Measurements from ENCODE around the gene CDK18. TPM values are rescaled to one million over a fixed set of nuclear protein-coding genes. Genes with fewer than 3 reads are reported as not detected.
A peak's percentile ranks its signal among the peaks of the same experiment; 100 is the strongest.
"Not testable (repeated sequence)": the region's sequence is repeated elsewhere in the genome, so short reads cannot be mapped to it uniquely, and the experiment has no call there.

Gene CDK18
- polyA plus RNA-seq, 1 donor (not counting 4 experiments of a cell fraction or from before 2014, with no cell fraction given) = 10.9 TPM

GRCh38 chr1:205481218-205481617 is 23.3 kb upstream of the CDK18 start:
- no peak for DNase-seq (ENCODE audit: low read depth, low spot score)
- H2AFZ ChIP-seq (ENCODE audit: control insufficient read depth, low read length) = no peak overlapping the region
- no peaks in the 10 kb centered on the region for H4K20me1 ChIP-seq (ENCODE audit: control insufficient read depth, extremely low read depth, insufficient read depth, low read length)
- peaks cover 17% of the 10 kb centered on the region for H3K27me3 ChIP-seq (ENCODE audit: control insufficient read depth, extremely low read depth, insufficient read depth, low read length)
- dilution Hi-C loops (cut with MboI; ENCODE audit: extremely low pct_ligation_motif_present, low sequenced_read_pairs) = no loop called here
- peak overlapping the region; percentile 68 for H3K4me2 ChIP-seq (ENCODE audit: control insufficient read depth, extremely low read depth, insufficient read depth, low read depth, low read length)
- no peaks in the 10 kb centered on the region for H3K36me3 ChIP-seq (ENCODE audit: control insufficient read depth in 2 of 2, extremely low read depth in 1 of 2, insufficient read depth in 2 of 2, low read length in 2 of 2)
- H3K4me1 ChIP-seq (ENCODE audit: control insufficient read depth, extremely low read depth, insufficient read depth, low read length) = peaks cover 29% of the 10 kb centered on the region
- H3K9me3 ChIP-seq (ENCODE audit: control insufficient read depth, low read depth, low read length) = no peaks in the 10 kb centered on the region
- H3K27ac ChIP-seq (ENCODE audit: control insufficient read depth, insufficient read depth, low read length) = peak overlapping the region; percentile 45
- FAIRE-seq = peak; percentile 23
- H3K9ac ChIP-seq (ENCODE audit: control insufficient read depth, extremely low read depth, insufficient read depth, low read length) = no peak overlapping the region
- TF ChIP-seq EZH2 (IDR thresholded peaks at IDR 0.05; ENCODE audit: low read length) (no peak), CTCF (optimal IDR thresholded peaks at IDR 0.05 in 1 of 3, IDR thresholded peaks at IDR 0.05 in 1 of 3, conservative IDR thresholded peaks at IDR 0.05 in 1 of 3; ENCODE audit: extremely low read depth in 1 of 3, insufficient read depth in 2 of 3, low read length in 3 of 3) (no peak)
- peak overlapping the region in 1 of 3 experiments; percentile 26 for H3K4me3 ChIP-seq (ENCODE audit: control insufficient read depth in 2 of 3, extremely low read depth in 1 of 3, insufficient read depth in 2 of 3, low read depth in 1 of 3, low read length in 3 of 3)
- H3K9me1 ChIP-seq (ENCODE audit: control insufficient read depth, extremely low read depth, insufficient read depth, low read length) = no peaks in the 10 kb centered on the region
- H3K79me2 ChIP-seq (ENCODE audit: control insufficient read depth, insufficient read depth, low read length) = no peaks in the 10 kb centered on the region

GRCh38 chr1:205481629-205482151 is 22.8 kb upstream of the CDK18 start:
- Histone ChIP-seq H3K4me1 (ENCODE audit: control insufficient read depth, extremely low read depth, insufficient read depth, low read length) (peaks cover 29% of the 10 kb centered on the region), H3K36me3 (ENCODE audit: control insufficient read depth in 2 of 2, extremely low read depth in 1 of 2, insufficient read depth in 2 of 2, low read length in 2 of 2) (no peaks in the 10 kb centered on the region), H3K4me3 (ENCODE audit: control insufficient read depth in 2 of 3, extremely low read depth in 1 of 3, insufficient read depth in 2 of 3, low read depth in 1 of 3, low read length in 3 of 3) (peak overlapping the region in 1 of 3 experiments; percentile 26), H4K20me1 (ENCODE audit: control insufficient read depth, extremely low read depth, insufficient read depth, low read length) (no peaks in the 10 kb centered on the region), H3K9me3 (ENCODE audit: control insufficient read depth, low read depth, low read length) (no peaks in the 10 kb centered on the region), H3K9me1 (ENCODE audit: control insufficient read depth, extremely low read depth, insufficient read depth, low read length) (no peaks in the 10 kb centered on the region), H3K27me3 (ENCODE audit: control insufficient read depth, extremely low read depth, insufficient read depth, low read length) (peaks cover 17% of the 10 kb centered on the region), H3K27ac (ENCODE audit: control insufficient read depth, insufficient read depth, low read length) (peak overlapping the region; percentile 45), H3K9ac (ENCODE audit: control insufficient read depth, extremely low read depth, insufficient read depth, low read length) (peak overlapping the region; percentile 5), H3K4me2 (ENCODE audit: control insufficient read depth, extremely low read depth, insufficient read depth, low read depth, low read length) (peak overlapping the region; percentile 68), H2AFZ (ENCODE audit: control insufficient read depth, low read length) (peak overlapping the region; percentile 4), H3K79me2 (ENCODE audit: control insufficient read depth, insufficient read depth, low read length) (no peaks in the 10 kb centered on the region)
- no peak for DNase-seq (ENCODE audit: low read depth, low spot score)
- peak; percentile 97 for FAIRE-seq
- dilution Hi-C loops (cut with MboI; ENCODE audit: extremely low pct_ligation_motif_present, low sequenced_read_pairs) = no loop called here
- TF ChIP-seq CTCF (optimal IDR thresholded peaks at IDR 0.05 in 1 of 3, IDR thresholded peaks at IDR 0.05 in 1 of 3, conservative IDR thresholded peaks at IDR 0.05 in 1 of 3; ENCODE audit: extremely low read depth in 1 of 3, insufficient read depth in 2 of 3, low read length in 3 of 3) = no peak
- no peak for TF ChIP-seq EZH2 (IDR thresholded peaks at IDR 0.05; ENCODE audit: low read length)

- H3K27ac ChIP-seq (ENCODE audit: control insufficient read depth, insufficient read depth, low read length); H4K20me1 ChIP-seq (ENCODE audit: control insufficient read depth, extremely low read depth, insufficient read depth, low read length); FAIRE-seq; dilution Hi-C loops (cut with MboI; ENCODE audit: extremely low pct_ligation_motif_present, low sequenced_read_pairs); DNase-seq (ENCODE audit: low read depth, low spot score); H3K4me2 ChIP-seq (ENCODE audit: control insufficient read depth, extremely low read depth, insufficient read depth, low read depth, low read length); H3K9ac ChIP-seq (ENCODE audit: control insufficient read depth, extremely low read depth, insufficient read depth, low read length); H3K9me3 ChIP-seq (ENCODE audit: control insufficient read depth, low read depth, low read length); H3K9me1 ChIP-seq (ENCODE audit: control insufficient read depth, extremely low read depth, insufficient read depth, low read length); H3K36me3 ChIP-seq (ENCODE audit: control insufficient read depth in 2 of 2, extremely low read depth in 1 of 2, insufficient read depth in 2 of 2, low read length in 2 of 2); H3K79me2 ChIP-seq (ENCODE audit: control insufficient read depth, insufficient read depth, low read length); H3K4me3 ChIP-seq (ENCODE audit: control insufficient read depth in 2 of 3, extremely low read depth in 1 of 3, insufficient read depth in 2 of 3, low read depth in 1 of 3, low read length in 3 of 3); H2AFZ ChIP-seq (ENCODE audit: control insufficient read depth, low read length): not testable (repeated sequence)
- Histone ChIP-seq H3K27me3 (ENCODE audit: control insufficient read depth, extremely low read depth, insufficient read depth, low read length) (peaks cover 17% of the 10 kb centered on the region), H3K4me1 (ENCODE audit: control insufficient read depth, extremely low read depth, insufficient read depth, low read length) (peaks cover 24% of the 10 kb centered on the region)
These were observed 21.9 kb upstream of the CDK18 start for GRCh38 chr1:205482587-205482986.

All from keratinocyte (primary cell).